ENCODE results near the gene FEZF2.
A peak's percentile ranks its signal among the peaks of the same experiment; 100 is the strongest.

The FEZF2 gene

GRCh38 chr3:62376454-62376720 is 3.0 kb upstream of the FEZF2 start:
- Histone ChIP-seq H2BK5ac (ENCODE audit: low read length) (no peak overlapping the region), H2BK15ac (replicated peaks; ENCODE audit: low read depth) (no peak overlapping the region), H3K4ac (ENCODE audit: low read depth, low read length) (no peak overlapping the region), H3K56ac (ENCODE audit: low read length) (no peak overlapping the region), H3K23ac (ENCODE audit: low read length) (no peak overlapping the region), H2AK5ac (ENCODE audit: low read length) (no peak overlapping the region), H3K36me3 (ENCODE audit: control insufficient read depth, insufficient read depth, low read length) (no peaks in the 10 kb centered on the region), H2BK120ac (ENCODE audit: low read depth, low read length) (no peak overlapping the region), H3K27ac (ENCODE audit: low read depth, low read length) (no peak overlapping the region), H3K4me3 (ENCODE audit: low read length) (no peak overlapping the region), H4K5ac (ENCODE audit: low read length) (no peak overlapping the region), H3K4me1 (ENCODE audit: control insufficient read depth, low read depth, low read length) (no peaks in the 10 kb centered on the region), H3K27me3 (ENCODE audit: insufficient read depth, low read length, poor library complexity) (peaks cover 97% of the 10 kb centered on the region), H4K8ac (ENCODE audit: low read depth, low read length) (no peak overlapping the region), H3K9ac (ENCODE audit: low read length) (no peak overlapping the region), H3K18ac (ENCODE audit: low read length) (no peak overlapping the region), H3K79me2 (ENCODE audit: control insufficient read depth, insufficient read depth, low read length) (no peaks in the 10 kb centered on the region), H3K4me2 (ENCODE audit: low read length) (no peak overlapping the region), H3K79me1 (ENCODE audit: low read length) (no peaks in the 10 kb centered on the region)
- WGBS (ENCODE audit: extremely low coverage, insufficient coverage, low lambda C conversion rate), result no CpG with 5 or more reads among the region's 3 CpGs
- no peak for DNase-seq

GRCh38 chr3:62375655-62376453 is 2.5 kb upstream of the FEZF2 start:
- no peak overlapping the region for H2BK120ac ChIP-seq (ENCODE audit: low read depth, low read length)
- H3K27me3 ChIP-seq (ENCODE audit: insufficient read depth, low read length, poor library complexity), result peaks cover 97% of the 10 kb centered on the region
- H3K36me3 ChIP-seq (ENCODE audit: control insufficient read depth, insufficient read depth, low read length), result no peaks in the 10 kb centered on the region
- H3K23ac ChIP-seq (ENCODE audit: low read length), result no peak overlapping the region
- no peak overlapping the region for H3K56ac ChIP-seq (ENCODE audit: low read length)
- no peak overlapping the region for H4K5ac ChIP-seq (ENCODE audit: low read length)
- H2BK15ac ChIP-seq (replicated peaks; ENCODE audit: low read depth), result no peak overlapping the region
- no peaks in the 10 kb centered on the region for H3K79me2 ChIP-seq (ENCODE audit: control insufficient read depth, insufficient read depth, low read length)
- H2BK5ac ChIP-seq (ENCODE audit: low read length), result no peak overlapping the region
- H3K27ac ChIP-seq (ENCODE audit: low read depth, low read length), result no peak overlapping the region
- no peaks in the 10 kb centered on the region for H3K4me1 ChIP-seq (ENCODE audit: control insufficient read depth, low read depth, low read length)
- H3K18ac ChIP-seq (ENCODE audit: low read length), result no peak overlapping the region
- no peak overlapping the region for H4K8ac ChIP-seq (ENCODE audit: low read depth, low read length)
- no peak overlapping the region for H2AK5ac ChIP-seq (ENCODE audit: low read length)
- no peak overlapping the region for H3K9ac ChIP-seq (ENCODE audit: low read length)
- WGBS (ENCODE audit: extremely low coverage, insufficient coverage, low lambda C conversion rate), result no CpG with 5 or more reads among the region's 14 CpGs
- no peaks in the 10 kb centered on the region for H3K79me1 ChIP-seq (ENCODE audit: low read length)
- H3K4me3 ChIP-seq (ENCODE audit: low read length), result no peak overlapping the region
- H3K4me2 ChIP-seq (ENCODE audit: low read length), result no peak overlapping the region
- H3K4ac ChIP-seq (ENCODE audit: low read depth, low read length), result no peak overlapping the region
- DNase-seq, result no peak

- H3K4me2 ChIP-seq (ENCODE audit: low read length), result no peak overlapping the region
- H2BK5ac ChIP-seq (ENCODE audit: low read length), result no peak overlapping the region
- no peaks in the 10 kb centered on the region for H3K79me1 ChIP-seq (ENCODE audit: low read length)
- H3K23ac ChIP-seq (ENCODE audit: low read length), result no peak overlapping the region
- WGBS (ENCODE audit: extremely low coverage, insufficient coverage, low lambda C conversion rate), result no CpG with 5 or more reads among the region's 30 CpGs
- H3K36me3 ChIP-seq (ENCODE audit: control insufficient read depth, insufficient read depth, low read length), result no peaks in the 10 kb centered on the region
- H3K4me3 ChIP-seq (ENCODE audit: low read length), result no peak overlapping the region
- H3K9ac ChIP-seq (ENCODE audit: low read length), result no peak overlapping the region
- no peak overlapping the region for H4K8ac ChIP-seq (ENCODE audit: low read depth, low read length)
- H3K79me2 ChIP-seq (ENCODE audit: control insufficient read depth, insufficient read depth, low read length), result no peaks in the 10 kb centered on the region
- H2AK5ac ChIP-seq (ENCODE audit: low read length), result no peak overlapping the region
- no peak overlapping the region for H3K56ac ChIP-seq (ENCODE audit: low read length)
- H2BK120ac ChIP-seq (ENCODE audit: low read depth, low read length), result no peak overlapping the region
- peaks cover 98% of the 10 kb centered on the region for H3K27me3 ChIP-seq (ENCODE audit: insufficient read depth, low read length, poor library complexity)
- no peak overlapping the region for H2BK15ac ChIP-seq (replicated peaks; ENCODE audit: low read depth)
- no peak overlapping the region for H4K5ac ChIP-seq (ENCODE audit: low read length)
- H3K18ac ChIP-seq (ENCODE audit: low read length), result no peak overlapping the region
- H3K4me1 ChIP-seq (ENCODE audit: control insufficient read depth, low read depth, low read length), result no peaks in the 10 kb centered on the region
- H3K27ac ChIP-seq (ENCODE audit: low read depth, low read length), result no peak overlapping the region
- H3K4ac ChIP-seq (ENCODE audit: low read depth, low read length), result no peak overlapping the region
- DNase-seq, result peak; percentile 21
Observed at GRCh38 chr3:62374341-62375218, 1.2 kb upstream of the FEZF2 start.

GRCh38 chr3:62373714-62374333 is 474 bp upstream of the FEZF2 start:
- Histone ChIP-seq H4K5ac (ENCODE audit: low read length) (no peak overlapping the region), H3K23ac (ENCODE audit: low read length) (no peak overlapping the region), H3K79me1 (ENCODE audit: low read length) (no peaks in the 10 kb centered on the region), H4K8ac (ENCODE audit: low read depth, low read length) (no peak overlapping the region), H3K36me3 (ENCODE audit: control insufficient read depth, insufficient read depth, low read length) (no peaks in the 10 kb centered on the region), H3K18ac (ENCODE audit: low read length) (no peak overlapping the region), H3K79me2 (ENCODE audit: control insufficient read depth, insufficient read depth, low read length) (no peaks in the 10 kb centered on the region), H3K56ac (ENCODE audit: low read length) (no peak overlapping the region), H3K27ac (ENCODE audit: low read depth, low read length) (no peak overlapping the region), H2BK5ac (ENCODE audit: low read length) (no peak overlapping the region), H3K4me3 (ENCODE audit: low read length) (no peak overlapping the region), H2BK120ac (ENCODE audit: low read depth, low read length) (no peak overlapping the region), H2AK5ac (ENCODE audit: low read length) (no peak overlapping the region), H2BK15ac (replicated peaks; ENCODE audit: low read depth) (no peak overlapping the region), H3K4me1 (ENCODE audit: control insufficient read depth, low read depth, low read length) (no peaks in the 10 kb centered on the region), H3K4ac (ENCODE audit: low read depth, low read length) (no peak overlapping the region), H3K4me2 (ENCODE audit: low read length) (no peak overlapping the region), H3K9ac (ENCODE audit: low read length) (no peak overlapping the region), H3K27me3 (ENCODE audit: insufficient read depth, low read length, poor library complexity) (peaks cover 96% of the 10 kb centered on the region)
- whole genome bisulfite sequencing (ENCODE audit: extremely low coverage, insufficient coverage, low lambda C conversion rate), result no CpG with 5 or more reads among the region's 47 CpGs
- no peak for DNase-seq

- no peak overlapping the region for H3K4me2 ChIP-seq (ENCODE audit: low read length)
- no peak overlapping the region for H3K4ac ChIP-seq (ENCODE audit: low read depth, low read length)
- peak overlapping the region; percentile 86 for H3K23ac ChIP-seq (ENCODE audit: low read length)
- DNase-seq, result peak; percentile 43
- H4K5ac ChIP-seq (ENCODE audit: low read length), result no peak overlapping the region
- H3K79me2 ChIP-seq (ENCODE audit: control insufficient read depth, insufficient read depth, low read length), result no peaks in the 10 kb centered on the region
- no CpG with 5 or more reads among the region's 30 CpGs for WGBS (ENCODE audit: extremely low coverage, insufficient coverage, low lambda C conversion rate)
- H4K8ac ChIP-seq (ENCODE audit: low read depth, low read length), result no peak overlapping the region
- no peaks in the 10 kb centered on the region for H3K79me1 ChIP-seq (ENCODE audit: low read length)
- H2BK120ac ChIP-seq (ENCODE audit: low read depth, low read length), result no peak overlapping the region
- no peaks in the 10 kb centered on the region for H3K4me1 ChIP-seq (ENCODE audit: control insufficient read depth, low read depth, low read length)
- H3K27ac ChIP-seq (ENCODE audit: low read depth, low read length), result no peak overlapping the region
- no peak overlapping the region for H3K18ac ChIP-seq (ENCODE audit: low read length)
- no peak overlapping the region for H2BK5ac ChIP-seq (ENCODE audit: low read length)
- H3K9ac ChIP-seq (ENCODE audit: low read length), result no peak overlapping the region
- peaks cover 95% of the 10 kb centered on the region for H3K27me3 ChIP-seq (ENCODE audit: insufficient read depth, low read length, poor library complexity)
- no peak overlapping the region for H2AK5ac ChIP-seq (ENCODE audit: low read length)
- H2BK15ac ChIP-seq (replicated peaks; ENCODE audit: low read depth), result no peak overlapping the region
- H3K4me3 ChIP-seq (ENCODE audit: low read length), result no peak overlapping the region
- no peaks in the 10 kb centered on the region for H3K36me3 ChIP-seq (ENCODE audit: control insufficient read depth, insufficient read depth, low read length)
- no peak overlapping the region for H3K56ac ChIP-seq (ENCODE audit: low read length)
Observed at GRCh38 chr3:62372621-62373041, 719 bp downstream of the FEZF2 start.

Data from mesendoderm (in vitro differentiated cells).